OCI-LY7 (cell line): ENCODE data around the gene ETV1.

ENCODE experiments used
- CTCF ChIP-seq: fragments of 200-600 bp; sonication (generic); conservative IDR thresholded peaks from 2 replicates; pipeline ENCODE4 v1.5.1; 2014; ENCODE audit warnings: mild to moderate bottlenecking, antibody characterized with exemption, low read length, moderate library complexity, mixed read lengths
- EZH2phosphoT487 ChIP-seq: fragments of 200-600 bp; sonication (generic); IDR thresholded peaks from 2 replicates; pipeline ENCODE4 v1.6.1; 2018; ENCODE audit warnings: low read depth, borderline replicate concordance, mild to moderate bottlenecking, mixed run types, antibody characterized with exemption, low read length, moderate library complexity, mixed read lengths

GRCh38 chr7:13933091-13933490 is 56.4 kb downstream of the ETV1 start:
- TF ChIP-seq CTCF (no peak), EZH2phosphoT487 (no peak)
